ENCODE results near the gene HLTF.

Gene HLTF

DNA sequence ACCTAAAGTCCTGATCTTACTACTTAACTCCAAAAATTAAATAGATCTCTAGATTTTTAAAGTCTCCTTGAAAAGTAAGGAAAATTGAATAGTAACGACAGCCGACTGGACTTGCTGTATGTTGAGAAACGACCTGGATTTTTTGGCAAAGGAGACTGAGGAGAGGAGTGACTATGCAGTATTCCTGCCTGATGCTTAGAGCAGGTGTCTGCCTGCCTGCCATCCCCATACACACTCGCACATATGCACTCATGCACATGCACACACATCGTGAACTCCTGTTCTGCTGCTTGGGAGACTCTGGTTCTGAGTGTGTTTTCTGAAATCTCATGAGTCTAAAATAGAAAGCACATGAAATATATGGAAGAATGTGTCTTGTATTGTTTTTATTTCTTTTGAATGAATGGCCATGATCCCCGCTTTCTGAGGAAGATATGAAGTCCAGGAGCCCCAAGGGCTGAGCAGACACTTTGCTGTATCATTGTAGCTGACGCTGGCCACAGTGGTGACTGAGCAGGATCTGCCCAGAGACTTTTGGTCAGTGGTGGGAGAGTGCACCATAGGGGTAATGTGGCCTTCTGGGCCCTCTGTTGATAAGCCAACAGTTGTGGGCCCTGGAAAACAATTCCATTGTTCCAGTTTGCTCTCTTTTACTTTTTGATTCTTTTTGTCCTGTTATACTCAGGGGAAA lies 78.6 kb downstream of the HLTF start:
- peaks cover 54% of the 10 kb centered on the region for H3K36me3 ChIP-seq (ENCODE audit: insufficient read depth)
- TF ChIP-seq, protein P1, sequence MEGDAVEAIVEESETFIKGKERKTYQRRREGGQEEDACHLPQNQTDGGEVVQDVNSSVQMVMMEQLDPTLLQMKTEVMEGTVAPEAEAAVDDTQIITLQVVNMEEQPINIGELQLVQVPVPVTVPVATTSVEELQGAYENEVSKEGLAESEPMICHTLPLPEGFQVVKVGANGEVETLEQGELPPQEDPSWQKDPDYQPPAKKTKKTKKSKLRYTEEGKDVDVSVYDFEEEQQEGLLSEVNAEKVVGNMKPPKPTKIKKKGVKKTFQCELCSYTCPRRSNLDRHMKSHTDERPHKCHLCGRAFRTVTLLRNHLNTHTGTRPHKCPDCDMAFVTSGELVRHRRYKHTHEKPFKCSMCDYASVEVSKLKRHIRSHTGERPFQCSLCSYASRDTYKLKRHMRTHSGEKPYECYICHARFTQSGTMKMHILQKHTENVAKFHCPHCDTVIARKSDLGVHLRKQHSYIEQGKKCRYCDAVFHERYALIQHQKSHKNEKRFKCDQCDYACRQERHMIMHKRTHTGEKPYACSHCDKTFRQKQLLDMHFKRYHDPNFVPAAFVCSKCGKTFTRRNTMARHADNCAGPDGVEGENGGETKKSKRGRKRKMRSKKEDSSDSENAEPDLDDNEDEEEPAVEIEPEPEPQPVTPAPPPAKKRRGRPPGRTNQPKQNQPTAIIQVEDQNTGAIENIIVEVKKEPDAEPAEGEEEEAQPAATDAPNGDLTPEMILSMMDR (conservative IDR thresholded peaks at IDR 0.05; ENCODE audit: low read depth, low read length): no peak
- H3K4me1 ChIP-seq (ENCODE audit: low read depth, poor library complexity, severe bottlenecking): peaks cover 100% of the 10 kb centered on the region
- H4K20me1 ChIP-seq (ENCODE audit: insufficient read depth): no peaks in the 10 kb centered on the region
- no peaks in the 10 kb centered on the region for H3K27me3 ChIP-seq (ENCODE audit: insufficient read depth, low read depth)
- H3K4me2 ChIP-seq: peak overlapping the region; percentile 41; the same call in 1 of the 2 replicates
- no peak overlapping the region for H2AFZ ChIP-seq (ENCODE audit: low read depth)
- H3K4me3 ChIP-seq (IDR thresholded peaks at IDR 0.05; ENCODE audit: insufficient read depth, low read depth, low read length): no peak overlapping the region
- H3K79me2 ChIP-seq (ENCODE audit: insufficient read depth, low read depth): peaks cover 81% of the 10 kb centered on the region
- H3K27ac ChIP-seq: peak overlapping the region; percentile 38; the same call in 1 of the 2 replicates
- no peak overlapping the region for H3K9ac ChIP-seq

DNA sequence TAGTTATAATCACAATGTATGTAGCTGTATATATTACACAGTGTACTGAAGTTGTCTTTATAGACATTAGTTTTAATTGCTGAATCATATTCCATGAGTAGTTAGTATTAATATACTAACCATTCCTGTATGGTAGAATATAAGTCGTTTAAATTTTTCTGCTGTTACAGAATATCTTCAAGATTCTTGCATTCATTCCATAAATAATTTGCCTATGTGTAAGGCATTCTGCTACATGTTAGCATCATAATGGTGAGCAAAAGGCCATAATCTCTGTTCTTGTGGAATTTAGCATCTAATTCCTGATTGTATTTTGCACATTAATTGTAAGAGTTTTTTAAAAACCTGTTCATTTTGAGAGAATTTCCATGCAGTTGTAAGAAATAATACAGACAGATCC lies 80.9 kb downstream of the HLTF start:
- Histone ChIP-seq H4K20me1 (ENCODE audit: insufficient read depth) (no peaks in the 10 kb centered on the region), H3K4me3 (IDR thresholded peaks at IDR 0.05; ENCODE audit: insufficient read depth, low read depth, low read length) (no peak overlapping the region), H3K27me3 (ENCODE audit: insufficient read depth, low read depth) (no peaks in the 10 kb centered on the region), H3K27ac (peak overlapping the region; percentile 93; the same call in 1 of the 2 replicates), H3K79me2 (ENCODE audit: insufficient read depth, low read depth) (peaks cover 81% of the 10 kb centered on the region), H3K4me2 (peak overlapping the region; percentile 94; the same call in 1 of the 2 replicates), H3K36me3 (ENCODE audit: insufficient read depth) (peaks cover 32% of the 10 kb centered on the region; the same call in 1 of the 2 replicates), H3K9ac (no peak overlapping the region), H3K4me1 (ENCODE audit: low read depth, poor library complexity, severe bottlenecking) (peaks cover 100% of the 10 kb centered on the region), H2AFZ (ENCODE audit: low read depth) (no peak overlapping the region)
- TF ChIP-seq, protein P1 (conservative IDR thresholded peaks at IDR 0.05; ENCODE audit: low read depth, low read length): no peak

DNA sequence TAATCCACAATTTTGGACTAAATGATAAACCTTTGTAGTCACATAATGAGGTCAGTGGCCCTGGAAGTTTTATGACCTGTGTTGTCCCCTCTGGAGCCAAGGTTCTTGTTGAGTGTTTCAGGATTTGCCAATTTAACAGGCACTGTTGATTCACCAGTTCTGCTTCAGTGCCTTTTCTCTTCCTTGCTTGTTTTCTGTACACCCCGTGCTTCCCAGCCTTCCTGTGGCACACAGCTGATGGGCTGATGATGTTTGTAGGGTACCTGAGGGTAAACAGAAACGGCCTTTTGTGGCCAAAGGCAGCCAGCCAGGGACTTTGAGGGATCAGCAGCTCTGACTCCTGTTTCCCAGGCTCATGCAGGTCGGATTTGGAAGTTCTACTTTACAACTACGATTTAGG lies 81.7 kb downstream of the HLTF start:
- Histone ChIP-seq H3K27ac (peak overlapping the region; percentile 93), H3K9ac (peak overlapping the region; percentile 13; the same call in 1 of the 2 replicates), H3K27me3 (ENCODE audit: insufficient read depth, low read depth) (no peaks in the 10 kb centered on the region), H2AFZ (ENCODE audit: low read depth) (no peak overlapping the region), H3K4me1 (ENCODE audit: low read depth, poor library complexity, severe bottlenecking) (peaks cover 100% of the 10 kb centered on the region), H3K4me2 (peak overlapping the region; percentile 94), H4K20me1 (ENCODE audit: insufficient read depth) (no peaks in the 10 kb centered on the region), H3K36me3 (ENCODE audit: insufficient read depth) (peaks cover 30% of the 10 kb centered on the region; the same call in 1 of the 2 replicates), H3K79me2 (ENCODE audit: insufficient read depth, low read depth) (peaks cover 77% of the 10 kb centered on the region), H3K4me3 (IDR thresholded peaks at IDR 0.05; ENCODE audit: insufficient read depth, low read depth, low read length) (peak overlapping the region; percentile 7)
- TF ChIP-seq, protein P1 (conservative IDR thresholded peaks at IDR 0.05; ENCODE audit: low read depth, low read length): 0 out of 2 replicates have a peak, but pooled peaks have one; percentile 28

DNA sequence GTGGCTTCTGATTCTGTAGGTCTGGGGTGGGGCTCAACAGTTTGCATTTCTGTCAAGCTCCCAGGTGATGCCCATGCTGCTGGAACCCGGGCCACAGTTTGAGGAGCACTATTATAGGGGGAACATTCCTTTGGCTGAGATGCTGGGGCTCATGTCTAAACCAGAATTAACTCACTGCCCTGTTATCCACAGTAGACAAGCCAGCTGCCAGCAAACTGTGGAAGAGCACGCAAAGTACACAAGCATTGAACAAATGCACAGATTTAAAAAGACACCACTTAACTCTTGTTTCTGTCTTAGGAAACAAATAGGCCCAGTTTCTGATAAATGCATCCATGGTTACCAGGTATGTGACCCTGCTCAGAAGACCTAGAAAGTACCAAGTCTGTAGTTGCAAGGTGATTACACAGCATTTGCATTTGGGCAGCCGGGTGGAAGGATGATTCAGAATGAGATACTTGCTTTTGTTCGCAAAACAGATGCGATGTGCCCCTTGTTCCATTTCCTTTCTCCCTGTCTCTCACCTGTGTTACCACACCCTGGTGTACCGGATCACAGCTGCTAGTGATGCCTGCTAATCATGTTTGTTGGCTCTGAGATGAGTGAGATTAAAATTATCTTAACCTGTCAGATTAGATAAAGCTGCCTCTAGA lies 82.6 kb downstream of the HLTF start:
- Histone ChIP-seq H3K36me3 (ENCODE audit: insufficient read depth) (peaks cover 25% of the 10 kb centered on the region; the same call in 1 of the 2 replicates), H2AFZ (ENCODE audit: low read depth) (no peak overlapping the region), H3K79me2 (ENCODE audit: insufficient read depth, low read depth) (peaks cover 76% of the 10 kb centered on the region), H4K20me1 (ENCODE audit: insufficient read depth) (no peaks in the 10 kb centered on the region), H3K4me1 (ENCODE audit: low read depth, poor library complexity, severe bottlenecking) (peaks cover 100% of the 10 kb centered on the region), H3K4me2 (peak overlapping the region; percentile 94), H3K4me3 (IDR thresholded peaks at IDR 0.05; ENCODE audit: insufficient read depth, low read depth, low read length) (no peak overlapping the region), H3K9ac (peak overlapping the region; percentile 26), H3K27ac (peak overlapping the region; percentile 93), H3K27me3 (ENCODE audit: insufficient read depth, low read depth) (no peaks in the 10 kb centered on the region)
- TF ChIP-seq, protein P1 (conservative IDR thresholded peaks at IDR 0.05; ENCODE audit: low read depth, low read length): no peak
